SK-N-SH treated with all-trans-retinoic acid at 6 μM for 48 hours (cell line): ENCODE data around the gene LMNTD2.

Experiments
- BACH2 ChIP-seq: fragments of 250-450 bp; sonication (Bioruptor Pico); IDR thresholded peaks from 2 replicates; pipeline ENCODE4 v1.9.0; 2021; ENCODE audit warnings: mild to moderate bottlenecking, borderline replicate concordance
- CSDC2 ChIP-seq: fragments of 250-450 bp; sonication (Bioruptor Pico); IDR thresholded peaks from 2 replicates; pipeline ENCODE4 v1.5.0; 2020; ENCODE audit warnings: mild to moderate bottlenecking, moderate library complexity
- ESRRG ChIP-seq: fragments of 250-450 bp; sonication (Bioruptor Pico); IDR thresholded peaks from 2 replicates; pipeline ENCODE4 v1.6.1; 2021; ENCODE audit warnings: mild to moderate bottlenecking
- GLIS3 ChIP-seq: fragments of 250-450 bp; sonication (Bioruptor Pico); IDR thresholded peaks from 2 replicates; pipeline ENCODE4 v1.5.0; 2020; ENCODE audit warnings: mild to moderate bottlenecking, moderate library complexity
- PPARA ChIP-seq: fragments of 250-450 bp; sonication (Bioruptor Pico); IDR thresholded peaks from 2 replicates; pipeline ENCODE4 v1.5.0; 2020; ENCODE audit warnings: mild to moderate bottlenecking, borderline replicate concordance
- SNAI2 ChIP-seq: fragments of 250-450 bp; sonication (Bioruptor Pico); IDR thresholded peaks from 2 replicates; pipeline ENCODE4 v1.5.0; 2020; ENCODE audit warnings: mild to moderate bottlenecking, moderate library complexity
- TCF4 ChIP-seq: fragments of 250-450 bp; sonication (Bioruptor Pico); IDR thresholded peaks from 2 replicates; pipeline ENCODE4 v1.8.0; 2021; ENCODE audit warnings: mild to moderate bottlenecking, moderate library complexity, borderline replicate concordance
- ZFP30 ChIP-seq: fragments of 450-650 bp; formaldehyde crosslinking; IDR thresholded peaks from 2 replicates; pipeline ENCODE4 v1.5.0; 2022; ENCODE audit warnings: mild to moderate bottlenecking, moderate library complexity
- ZNF8 ChIP-seq: fragments of 450-650 bp; formaldehyde crosslinking; IDR thresholded peaks from 2 replicates; pipeline ENCODE4 v1.5.0; 2020; ENCODE audit warnings: mild to moderate bottlenecking, moderate library complexity
- TF ChIP-seq, protein P1 (sequence below): fragments of 250-450 bp; sonication (Bioruptor Pico); IDR thresholded peaks from 2 replicates; pipeline ENCODE4 v1.8.0; 2020; ENCODE audit warnings: mild to moderate bottlenecking, moderate library complexity, borderline replicate concordance

- no peak for TF ChIP-seq TCF4 (CRISPR knock-in tag)
- TF ChIP-seq, protein P1, sequence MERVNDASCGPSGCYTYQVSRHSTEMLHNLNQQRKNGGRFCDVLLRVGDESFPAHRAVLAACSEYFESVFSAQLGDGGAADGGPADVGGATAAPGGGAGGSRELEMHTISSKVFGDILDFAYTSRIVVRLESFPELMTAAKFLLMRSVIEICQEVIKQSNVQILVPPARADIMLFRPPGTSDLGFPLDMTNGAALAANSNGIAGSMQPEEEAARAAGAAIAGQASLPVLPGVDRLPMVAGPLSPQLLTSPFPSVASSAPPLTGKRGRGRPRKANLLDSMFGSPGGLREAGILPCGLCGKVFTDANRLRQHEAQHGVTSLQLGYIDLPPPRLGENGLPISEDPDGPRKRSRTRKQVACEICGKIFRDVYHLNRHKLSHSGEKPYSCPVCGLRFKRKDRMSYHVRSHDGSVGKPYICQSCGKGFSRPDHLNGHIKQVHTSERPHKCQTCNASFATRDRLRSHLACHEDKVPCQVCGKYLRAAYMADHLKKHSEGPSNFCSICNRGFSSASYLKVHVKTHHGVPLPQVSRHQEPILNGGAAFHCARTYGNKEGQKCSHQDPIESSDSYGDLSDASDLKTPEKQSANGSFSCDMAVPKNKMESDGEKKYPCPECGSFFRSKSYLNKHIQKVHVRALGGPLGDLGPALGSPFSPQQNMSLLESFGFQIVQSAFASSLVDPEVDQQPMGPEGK = no peak
- no peak for TF ChIP-seq ZFP30 (CRISPR knock-in tag)
- no peak for TF ChIP-seq ESRRG (CRISPR knock-in tag)
- no peak for TF ChIP-seq CSDC2 (CRISPR knock-in tag)
- TF ChIP-seq BACH2 (CRISPR knock-in tag) = no peak
- no peak for TF ChIP-seq ZNF8 (CRISPR knock-in tag)
- no peak for TF ChIP-seq SNAI2 (CRISPR knock-in tag)
- no peak for TF ChIP-seq PPARA (CRISPR knock-in tag)
- TF ChIP-seq GLIS3 = no peak
These were observed 5.9 kb downstream of the LMNTD2 start for GRCh38 chr11:554428-555226.
